Measurements from ENCODE around the gene HMCN2. TPM values are rescaled to one million over a fixed set of nuclear protein-coding genes. Genes with fewer than 3 reads are reported as not detected.

The HMCN2 gene
- total and polyA plus RNA-seq, 2 of the 4 experiments (the other 2 are of a cell fraction) = 0.02 TPM; not detected in 1

GRCh38 chr9:130385257-130385656, 119.7 kb downstream of the HMCN2 start:
- BruUV-seq (replicated peaks) = no TSS peak
- POLR2A ChIA-PET (ENCODE audit: unreplicated experiment) = no interaction called here
- in situ Hi-C loops (cut with MboI; ENCODE audit: low sequenced_read_pairs) = no loop called here

More at GRCh38 chr9:130385257-130385656, 119.7 kb downstream of the HMCN2 start:
- CTCF ChIA-PET = no interaction called here
- H3K36me3 ChIP-seq (ENCODE audit: control insufficient read depth, insufficient read depth, low read length) = no peaks in the 10 kb centered on the region
- no peak overlapping the region for H2AK5ac ChIP-seq (ENCODE audit: low read depth, low read length)
- dilution Hi-C loops (cut with HindIII; ENCODE audit: low sequenced_read_pairs, unreplicated experiment) = no loop called here
- intact Hi-C loops (cut with micrococcal nuclease) = no loop called here
- H3K4ac ChIP-seq (ENCODE audit: low read depth, low read length) = no peak overlapping the region
- H3K18ac ChIP-seq (ENCODE audit: low read depth, low read length) = no peak overlapping the region
- H3K23ac ChIP-seq (ENCODE audit: low read depth, low read length) = no peak overlapping the region
- H2AK9ac ChIP-seq (replicated peaks; ENCODE audit: low read depth, low read length, poor library complexity) = no peak overlapping the region
- no peak overlapping the region for H3K9ac ChIP-seq (ENCODE audit: low read depth, low read length)
- H2BK15ac ChIP-seq (ENCODE audit: low read depth, low read length) = no peak overlapping the region
- H3K9me1 ChIP-seq (ENCODE audit: insufficient read depth, low read length) = no peaks in the 10 kb centered on the region
- no peak overlapping the region for H2AFZ ChIP-seq (replicated peaks; ENCODE audit: low read length, poor library complexity)
- H4K8ac ChIP-seq (ENCODE audit: low read depth in 2 of 2, low read length in 2 of 2) = no peak overlapping the region
- H3K27me3 ChIP-seq (ENCODE audit: control insufficient read depth, insufficient read depth, low read length) = peaks cover 61% of the 10 kb centered on the region
- no peaks in the 10 kb centered on the region for H3K4me1 ChIP-seq (ENCODE audit: control insufficient read depth, insufficient read depth, low read length)
- no peak overlapping the region for H4K91ac ChIP-seq (ENCODE audit: insufficient read depth, low read depth, low read length)
- no peak overlapping the region for H2BK5ac ChIP-seq (ENCODE audit: low read depth, low read length, poor library complexity, severe bottlenecking)
- no peak overlapping the region for H3K27ac ChIP-seq (ENCODE audit: insufficient read depth, low read length)
- H4K5ac ChIP-seq (ENCODE audit: low read depth, low read length) = no peak overlapping the region
- H3K4me3 ChIP-seq (ENCODE audit: insufficient read depth, low read depth, low read length) = no peak overlapping the region
- no CpG with 5 or more reads among the region's 11 CpGs for WGBS, 2 experiments (ENCODE audit: extremely low coverage in 2 of 2, insufficient read length in 1 of 2)
- no peak overlapping the region for H3K4me2 ChIP-seq (ENCODE audit: low read depth, low read length)
- no peak overlapping the region for H2BK120ac ChIP-seq (ENCODE audit: low read depth, low read length)
- ATAC-seq (ENCODE audit: low read depth) (no peak), DNase-seq (no peak)
- H3K9me3 ChIP-seq (ENCODE audit: control insufficient read depth, insufficient read depth, low read length) = no peaks in the 10 kb centered on the region
- TF ChIP-seq USF2 (IDR thresholded peaks at IDR 0.05; ENCODE audit: low read depth, low read length) (no peak), POLR2A (IDR thresholded peaks at IDR 0.05; ENCODE audit: low read depth, low read length) (no peak), RFX5 (IDR thresholded peaks at IDR 0.05; ENCODE audit: low read depth, low read length) (no peak), MAFK (IDR thresholded peaks at IDR 0.05; ENCODE audit: low read depth, low read length) (no peak), MAZ (IDR thresholded peaks at IDR 0.05; ENCODE audit: borderline replicate concordance, low read depth, low read length) (no peak), BHLHE40 (IDR thresholded peaks at IDR 0.05; ENCODE audit: low read depth, low read length) (no peak), CTCF (conservative IDR thresholded peaks at IDR 0.05; ENCODE audit: low read depth, low read length) (no peak), RCOR1 (IDR thresholded peaks at IDR 0.05; ENCODE audit: insufficient replicate concordance, low read length) (no peak), FOS (IDR thresholded peaks at IDR 0.05; ENCODE audit: low read depth, low read length) (no peak), CHD1 (IDR thresholded peaks at IDR 0.05; ENCODE audit: low read depth, low read length) (no peak), ELK1 (IDR thresholded peaks at IDR 0.05; ENCODE audit: borderline replicate concordance, low read depth, low read length) (no peak), MXI1 (IDR thresholded peaks at IDR 0.05; ENCODE audit: borderline replicate concordance, low read depth, low read length) (no peak), CEBPB (IDR thresholded peaks at IDR 0.05; ENCODE audit: low read depth, low read length) (no peak), RAD21 (IDR thresholded peaks at IDR 0.05; ENCODE audit: low read length) (no peak), NFE2L2 (IDR thresholded peaks at IDR 0.05; ENCODE audit: low read depth, low read length) (no peak), SMC3 (IDR thresholded peaks at IDR 0.05; ENCODE audit: low read depth, low read length) (no peak)
- H3K14ac ChIP-seq (replicated peaks; ENCODE audit: low read depth, low read length) = no peak overlapping the region
- H3K79me1 ChIP-seq (ENCODE audit: low read depth in 1 of 2, low read length in 2 of 2) = no peaks in the 10 kb centered on the region
- no peak overlapping the region for H3K56ac ChIP-seq (ENCODE audit: extremely low read depth, insufficient read depth, low read length)
- no peak overlapping the region for H2BK20ac ChIP-seq (ENCODE audit: low read depth, low read length)
- H4K20me1 ChIP-seq (ENCODE audit: insufficient read depth, low read length) = no peaks in the 10 kb centered on the region; the same call in none of the 2 replicates
